ENCODE results near the gene CASQ1.

GRCh38 chr1:160169553-160170399, 20.6 kb upstream of the CASQ1 start:
- TF ChIP-seq TCF7 (IDR thresholded peaks at IDR 0.05; ENCODE audit: borderline replicate concordance) (no peak), POLR2AphosphoS5 (IDR thresholded peaks at IDR 0.05; ENCODE audit: control insufficient read depth, insufficient read depth, low read depth, low read length) (no peak), SMARCC2 (IDR thresholded peaks at IDR 0.05; ENCODE audit: low read depth) (no peak), GABPA (tag; conservative IDR thresholded peaks at IDR 0.05; ENCODE audit: low read depth) (no peak), ZFPM2 (CRISPR knock-in tag; IDR thresholded peaks at IDR 0.05) (no peak), PTTG1 (tag; IDR thresholded peaks at IDR 0.05; ENCODE audit: low read depth) (no peak), EGR1 (conservative IDR thresholded peaks at IDR 0.05) (no peak)

Measured in K562 (cell line).